ENCODE results near the gene RRP1B. TPM values are rescaled to one million over a fixed set of nuclear protein-coding genes. Genes with fewer than 3 reads are reported as not detected.

The RRP1B gene
- total and polyA plus RNA-seq, 2 of the 13 experiments (the other 11 are each of a cell fraction or from before 2014, with no cell fraction given), result 16.3 to 46.2 TPM

DNA sequence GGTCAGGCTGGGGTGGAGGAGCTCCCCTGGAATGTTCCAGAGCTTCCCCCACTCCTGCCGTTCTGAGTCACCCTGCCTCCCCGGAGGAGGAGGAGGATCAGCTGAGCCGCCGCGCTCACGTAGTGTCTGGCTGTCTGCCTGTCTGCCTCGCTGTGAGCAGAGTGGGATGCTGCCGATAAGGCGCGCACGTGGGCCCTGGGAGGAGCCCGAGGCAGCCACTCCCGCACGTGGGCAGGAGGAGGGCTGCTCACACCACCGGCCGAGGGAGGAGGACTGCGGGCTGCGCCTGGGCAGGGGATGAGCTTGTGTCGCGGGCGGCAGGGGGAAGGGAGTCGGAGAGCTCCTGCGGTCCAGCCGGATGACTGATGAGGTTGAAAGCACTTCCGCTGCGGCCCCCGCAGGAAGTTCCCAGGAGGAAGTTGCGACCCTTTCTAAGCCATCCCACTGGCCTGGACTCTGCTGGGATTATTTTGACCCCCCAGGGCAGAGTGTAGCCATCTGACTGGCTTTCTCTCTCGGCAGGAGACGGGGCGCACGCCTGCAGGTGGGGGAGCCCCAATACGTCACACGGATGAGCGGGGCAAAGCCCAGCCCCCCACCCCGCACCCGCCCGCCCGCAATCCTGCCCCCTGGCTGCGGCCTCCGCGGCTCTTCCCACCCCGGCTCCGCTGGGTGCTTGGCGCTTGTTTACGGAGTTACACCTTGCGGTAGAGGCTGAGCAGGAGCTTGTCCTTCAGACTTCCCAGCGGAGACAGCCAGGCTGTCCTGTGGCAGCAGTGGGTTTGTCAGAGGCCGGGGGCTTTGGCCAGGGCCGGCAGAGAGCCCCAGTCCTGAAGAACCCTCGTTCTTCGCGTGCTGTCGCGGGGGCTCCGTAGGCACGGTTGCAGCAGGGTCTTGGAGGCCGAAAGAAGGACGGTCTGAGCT lies 69.4 kb downstream of the RRP1B start (continued):
- TF ChIP-seq NFIC (IDR thresholded peaks at IDR 0.05; ENCODE audit: low read length) (no peak), MTF2 (CRISPR knock-in tag; IDR thresholded peaks at IDR 0.05; ENCODE audit: borderline replicate concordance) (no peak), MTF1 (CRISPR knock-in tag; IDR thresholded peaks at IDR 0.05) (no peak), ZNF138 (CRISPR knock-in tag; IDR thresholded peaks at IDR 0.05; ENCODE audit: low read depth) (no peak; the same call in 1 of the 2 replicates), DNMT1 (CRISPR knock-in tag; IDR thresholded peaks at IDR 0.05) (no peak), FOSL1 (CRISPR knock-in tag; IDR thresholded peaks at IDR 0.05; ENCODE audit: borderline replicate concordance) (no peak), RFX5 (IDR thresholded peaks at IDR 0.05; ENCODE audit: low read depth, low read length) (no peak), SMAD1 (CRISPR knock-in tag; IDR thresholded peaks at IDR 0.05; ENCODE audit: borderline replicate concordance, low read depth) (peak; percentile 49; the same call in 1 of the 2 replicates), CAMTA2 (CRISPR knock-in tag; IDR thresholded peaks at IDR 0.05; ENCODE audit: borderline replicate concordance) (no peak; the same call in 1 of the 2 replicates), KDM5A (IDR thresholded peaks at IDR 0.05; ENCODE audit: borderline replicate concordance, low read length) (peak; percentile 78), ZBTB7B (CRISPR knock-in tag; IDR thresholded peaks at IDR 0.05) (peak; percentile 88; the same call in 1 of the 2 replicates), ZBTB8A (CRISPR knock-in tag; IDR thresholded peaks at IDR 0.05; ENCODE audit: borderline replicate concordance, low read depth) (no peak), RFX1 (IDR thresholded peaks at IDR 0.05) (no peak), GABPB1 (CRISPR knock-in tag; IDR thresholded peaks at IDR 0.05) (peak; percentile 98), ZNF124 (CRISPR knock-in tag; IDR thresholded peaks at IDR 0.05) (peak; percentile 68; the same call in 1 of the 2 replicates), PHF20 (CRISPR knock-in tag; IDR thresholded peaks at IDR 0.05) (peak; percentile 82), ETV5 (CRISPR knock-in tag; IDR thresholded peaks at IDR 0.05; ENCODE audit: borderline replicate concordance) (peak; percentile 81), ZNF136 (CRISPR knock-in tag; IDR thresholded peaks at IDR 0.05; ENCODE audit: low read depth) (peak; percentile 55), NFKBIZ (CRISPR knock-in tag; IDR thresholded peaks at IDR 0.05) (peak; percentile 80; the same call in 1 of the 2 replicates)
- TF ChIP-seq, protein P1, sequence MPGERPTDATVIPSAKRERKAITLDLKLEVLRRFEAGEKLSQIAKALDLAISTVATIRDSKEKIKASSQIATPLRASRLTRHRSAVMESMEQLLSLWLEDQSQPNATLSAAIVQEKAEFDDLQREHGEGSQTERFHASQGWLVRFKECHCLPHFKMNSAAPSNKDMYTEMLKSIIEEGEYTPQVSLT (CRISPR knock-in tag; IDR thresholded peaks at IDR 0.05; ENCODE audit: borderline replicate concordance, low read depth), result no peak; the same call in 1 of the 2 replicates
- TF ChIP-seq, protein P2, sequence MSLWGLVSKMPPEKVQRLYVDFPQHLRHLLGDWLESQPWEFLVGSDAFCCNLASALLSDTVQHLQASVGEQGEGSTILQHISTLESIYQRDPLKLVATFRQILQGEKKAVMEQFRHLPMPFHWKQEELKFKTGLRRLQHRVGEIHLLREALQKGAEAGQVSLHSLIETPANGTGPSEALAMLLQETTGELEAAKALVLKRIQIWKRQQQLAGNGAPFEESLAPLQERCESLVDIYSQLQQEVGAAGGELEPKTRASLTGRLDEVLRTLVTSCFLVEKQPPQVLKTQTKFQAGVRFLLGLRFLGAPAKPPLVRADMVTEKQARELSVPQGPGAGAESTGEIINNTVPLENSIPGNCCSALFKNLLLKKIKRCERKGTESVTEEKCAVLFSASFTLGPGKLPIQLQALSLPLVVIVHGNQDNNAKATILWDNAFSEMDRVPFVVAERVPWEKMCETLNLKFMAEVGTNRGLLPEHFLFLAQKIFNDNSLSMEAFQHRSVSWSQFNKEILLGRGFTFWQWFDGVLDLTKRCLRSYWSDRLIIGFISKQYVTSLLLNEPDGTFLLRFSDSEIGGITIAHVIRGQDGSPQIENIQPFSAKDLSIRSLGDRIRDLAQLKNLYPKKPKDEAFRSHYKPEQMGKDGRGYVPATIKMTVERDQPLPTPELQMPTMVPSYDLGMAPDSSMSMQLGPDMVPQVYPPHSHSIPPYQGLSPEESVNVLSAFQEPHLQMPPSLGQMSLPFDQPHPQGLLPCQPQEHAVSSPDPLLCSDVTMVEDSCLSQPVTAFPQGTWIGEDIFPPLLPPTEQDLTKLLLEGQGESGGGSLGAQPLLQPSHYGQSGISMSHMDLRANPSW (CRISPR knock-in tag; IDR thresholded peaks at IDR 0.05; ENCODE audit: borderline replicate concordance), result peak; percentile 77; the same call in 1 of the 2 replicates
- TF ChIP-seq, protein P3, sequence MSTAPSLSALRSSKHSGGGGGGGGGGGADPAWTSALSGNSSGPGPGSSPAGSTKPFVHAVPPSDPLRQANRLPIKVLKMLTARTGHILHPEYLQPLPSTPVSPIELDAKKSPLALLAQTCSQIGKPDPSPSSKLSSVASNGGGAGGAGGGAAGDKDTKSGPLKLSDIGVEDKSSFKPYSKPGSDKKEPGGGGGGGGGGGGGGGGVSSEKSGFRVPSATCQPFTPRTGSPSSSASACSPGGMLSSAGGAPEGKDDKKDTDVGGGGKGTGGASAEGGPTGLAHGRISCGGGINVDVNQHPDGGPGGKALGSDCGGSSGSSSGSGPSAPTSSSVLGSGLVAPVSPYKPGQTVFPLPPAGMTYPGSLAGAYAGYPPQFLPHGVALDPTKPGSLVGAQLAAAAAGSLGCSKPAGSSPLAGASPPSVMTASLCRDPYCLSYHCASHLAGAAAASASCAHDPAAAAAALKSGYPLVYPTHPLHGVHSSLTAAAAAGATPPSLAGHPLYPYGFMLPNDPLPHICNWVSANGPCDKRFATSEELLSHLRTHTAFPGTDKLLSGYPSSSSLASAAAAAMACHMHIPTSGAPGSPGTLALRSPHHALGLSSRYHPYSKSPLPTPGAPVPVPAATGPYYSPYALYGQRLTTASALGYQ (CRISPR knock-in tag; IDR thresholded peaks at IDR 0.05), result peak; percentile 74; the same call in 1 of the 2 replicates
